G401.6 (cell line): ENCODE results near the gene APEH.

ENCODE experiments used
- FAIRE-seq: peaks from 2 replicates; lab custom pipeline; 2012; peaks lifted over from hg19 to GRCh38; lab: Jason Lieb, UNC

The APEH gene

GRCh38 chr3:49673715-49674496 lies at the start of gene APEH:
Gene APEH (plus strand): TSS chr3:49674351. CDS start chr3:49674402, 51 bp downstream.
- peak; percentile 97 for FAIRE-seq

GRCh38 chr3:49625071-49625470 lies 49.1 kb upstream of the APEH start:
- FAIRE-seq: no peak

- no peak for FAIRE-seq
Measured at GRCh38 chr3:49626101-49626581, 48.0 kb upstream of the APEH start.

GRCh38 chr3:49626796-49627195 lies 47.4 kb upstream of the APEH start:
- no peak for FAIRE-seq

GRCh38 chr3:49627634-49628033 lies 46.5 kb upstream of the APEH start:
- no peak for FAIRE-seq

GRCh38 chr3:49628249-49628648 lies 45.9 kb upstream of the APEH start:
- no peak for FAIRE-seq

- no peak for FAIRE-seq
Measured at GRCh38 chr3:49629451-49629850, 44.7 kb upstream of the APEH start.

GRCh38 chr3:49629866-49630265 lies 44.3 kb upstream of the APEH start:
- no peak for FAIRE-seq

GRCh38 chr3:49630784-49631183 lies 43.4 kb upstream of the APEH start:
- FAIRE-seq: no peak

- no peak for FAIRE-seq
Measured at GRCh38 chr3:49634736-49635135, 39.4 kb upstream of the APEH start.

GRCh38 chr3:49636883-49637609 lies 37.1 kb upstream of the APEH start:
- FAIRE-seq: no peak

- no peak for FAIRE-seq
Measured at GRCh38 chr3:49638445-49638844, 35.7 kb upstream of the APEH start.

GRCh38 chr3:49639551-49639950 lies 34.6 kb upstream of the APEH start:
- FAIRE-seq: no peak

- FAIRE-seq: no peak
Measured at GRCh38 chr3:49641292-49641691, 32.9 kb upstream of the APEH start.

- FAIRE-seq: no peak
Measured at GRCh38 chr3:49641921-49642707, 32.0 kb upstream of the APEH start.

GRCh38 chr3:49642708-49643145 lies 31.4 kb upstream of the APEH start:
- no peak for FAIRE-seq

GRCh38 chr3:49644684-49645083 lies 29.5 kb upstream of the APEH start:
- FAIRE-seq: no peak

GRCh38 chr3:49646236-49646635 lies 27.9 kb upstream of the APEH start:
- no peak for FAIRE-seq

- no peak for FAIRE-seq
Measured at GRCh38 chr3:49647741-49648140, 26.4 kb upstream of the APEH start.

- FAIRE-seq: no peak
Measured at GRCh38 chr3:49648354-49649019, 25.7 kb upstream of the APEH start.

GRCh38 chr3:49649576-49649975 lies 24.6 kb upstream of the APEH start:
- no peak for FAIRE-seq

- FAIRE-seq: no peak
Measured at GRCh38 chr3:49650177-49650576, 24.0 kb upstream of the APEH start.
